Erythroblast (primary cell): ENCODE data around the gene GPC6.

Experiments used
- DNase-seq, 2 experiments: peaks; one replicate each; lab custom pipeline; 2025; lab: John Stamatoyannopoulos, UW
- GATA1 ChIP-seq: IDR thresholded peaks from 2 replicates; pipeline ENCODE4 v1.6.1; 2011; ENCODE audit warnings: low read depth, mild to moderate bottlenecking, control low read depth, low read length, moderate library complexity
- POLR2A ChIP-seq: IDR thresholded peaks from 2 replicates; pipeline ENCODE4 v1.6.1; 2011; ENCODE audit warnings: mild to moderate bottlenecking, low read length

The GPC6 gene

DNA sequence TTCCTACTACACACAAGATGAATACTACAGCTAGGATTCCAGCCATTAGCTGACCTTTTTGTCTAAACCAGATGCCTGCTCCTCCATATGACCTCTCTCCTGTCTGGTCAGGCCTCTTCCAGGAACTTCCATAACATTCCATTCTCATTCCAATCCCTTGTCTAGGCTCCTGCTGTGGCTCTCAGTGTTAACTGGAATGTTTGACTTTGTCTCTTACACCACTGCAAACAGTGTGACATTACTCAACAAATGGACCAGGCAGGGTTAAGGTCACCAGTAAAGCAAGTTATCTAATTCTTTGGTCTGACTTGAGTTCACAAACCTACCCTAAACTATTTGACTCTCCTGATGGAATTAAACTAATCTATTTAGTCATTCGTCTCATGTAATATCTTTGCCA is 2.1 kb upstream of the GPC6 start:
- DNase-seq: no peak
- TF ChIP-seq POLR2A: no peak
- TF ChIP-seq GATA1: no peak

DNA sequence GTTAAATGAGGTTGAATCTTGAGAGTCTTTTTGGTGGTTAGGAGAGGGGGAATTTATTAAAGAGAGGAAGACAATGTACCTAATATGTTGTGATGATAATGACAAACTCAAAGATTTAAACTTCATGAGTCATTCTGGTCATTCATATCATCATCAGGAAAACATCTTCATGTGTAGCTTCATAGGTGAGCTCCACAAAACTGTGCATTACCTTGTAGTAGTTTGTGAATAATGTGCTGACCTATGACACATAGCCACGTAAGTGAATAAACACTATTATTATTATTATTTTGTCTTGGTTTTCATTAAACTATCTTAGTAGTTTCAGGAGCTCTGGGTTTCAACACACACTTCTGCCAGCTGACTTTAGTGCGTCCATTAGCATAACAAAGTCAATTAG is 997 bp upstream of the GPC6 start:
- TF ChIP-seq GATA1: no peak
- TF ChIP-seq POLR2A: no peak

DNA sequence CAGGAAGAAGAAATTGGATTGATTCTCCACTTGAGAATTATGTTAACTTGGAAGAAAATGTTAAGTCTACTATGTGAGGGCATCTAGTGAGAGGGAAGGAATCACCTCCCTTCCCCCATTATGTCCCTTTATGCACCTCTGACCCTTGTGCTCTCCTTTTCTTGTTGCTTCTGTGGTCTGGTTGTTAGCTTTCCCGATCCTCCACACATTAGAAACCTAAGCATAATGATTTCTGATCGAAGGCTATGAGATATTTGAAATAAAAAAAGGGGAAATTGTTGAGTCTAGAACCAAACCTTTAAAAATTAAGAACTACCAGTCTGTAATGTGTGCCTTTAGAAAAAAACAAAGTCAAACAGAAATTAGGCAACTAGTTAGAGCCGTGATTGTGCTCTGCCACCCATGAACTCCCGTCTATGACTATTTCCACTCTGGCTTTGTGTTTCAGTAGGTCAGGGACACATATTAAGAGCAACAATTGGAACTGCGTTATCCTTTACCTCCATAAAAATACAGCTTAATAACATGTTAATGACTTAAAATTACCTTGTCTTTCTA is 463 bp upstream of the GPC6 start:
- no peak for DNase-seq
- TF ChIP-seq POLR2A: no peak

More for the DNA sequence above, 997 bp upstream of the GPC6 start:
- DNase-seq: no peak

DNA sequence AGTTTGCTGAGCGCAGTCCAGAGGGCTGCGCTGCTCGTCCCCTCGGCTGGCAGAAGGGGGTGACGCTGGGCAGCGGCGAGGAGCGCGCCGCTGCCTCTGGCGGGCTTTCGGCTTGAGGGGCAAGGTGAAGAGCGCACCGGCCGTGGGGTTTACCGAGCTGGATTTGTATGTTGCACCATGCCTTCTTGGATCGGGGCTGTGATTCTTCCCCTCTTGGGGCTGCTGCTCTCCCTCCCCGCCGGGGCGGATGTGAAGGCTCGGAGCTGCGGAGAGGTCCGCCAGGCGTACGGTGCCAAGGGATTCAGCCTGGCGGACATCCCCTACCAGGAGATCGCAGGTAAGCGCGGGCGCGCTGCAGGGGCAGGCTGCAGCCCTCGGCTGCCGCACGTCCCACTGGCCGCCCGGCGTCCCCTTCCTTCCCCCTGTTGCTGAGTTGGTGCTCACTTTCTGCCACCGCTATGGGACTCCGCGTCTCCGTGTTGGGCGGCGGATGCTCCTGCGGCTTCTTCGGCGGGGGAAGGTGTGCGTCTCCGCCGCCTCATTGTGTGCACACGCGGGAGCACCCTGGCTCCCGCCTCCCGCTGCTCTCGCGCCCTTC is 772 bp downstream of the GPC6 start:
- TF ChIP-seq POLR2A (no peak), GATA1 (no peak)
- no peak for DNase-seq

DNA sequence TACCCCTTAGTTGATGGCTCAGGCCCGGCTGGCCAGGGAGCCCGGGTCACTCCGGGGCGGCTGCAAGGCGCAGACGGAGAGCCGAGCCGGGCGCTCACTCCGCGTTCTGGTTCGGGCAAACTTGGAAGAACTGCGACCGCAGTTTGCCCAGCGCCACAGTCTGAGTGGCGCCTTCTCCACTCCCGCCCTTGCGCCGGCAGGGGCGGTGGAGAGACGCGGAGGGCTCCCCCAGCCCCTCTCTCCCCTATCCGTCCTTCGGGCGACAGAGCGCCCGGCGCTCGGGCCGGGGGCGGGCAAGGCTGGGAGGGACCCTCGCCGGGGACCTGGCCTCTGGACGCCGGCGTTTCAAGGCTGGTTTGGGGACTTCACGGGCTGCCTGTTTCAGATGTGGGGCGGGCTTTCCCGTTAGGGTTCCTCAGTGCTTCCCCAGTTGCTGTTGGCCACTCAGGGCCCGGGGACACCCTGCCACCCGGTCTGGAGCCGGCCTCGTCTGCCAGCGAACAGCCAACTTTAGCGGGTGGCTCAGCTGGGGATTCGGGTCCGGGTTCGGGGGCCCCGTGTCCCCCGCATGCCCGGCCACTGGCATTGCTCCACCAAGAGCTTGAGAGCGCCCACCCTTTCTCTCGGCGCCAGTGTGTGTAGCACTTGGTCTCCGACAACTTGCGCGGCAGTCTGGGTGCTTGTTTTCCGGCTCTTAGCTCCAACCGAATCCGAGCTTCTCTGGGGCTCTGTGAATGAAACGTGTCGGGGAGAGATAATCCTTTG is 1.5 kb downstream of the GPC6 start:
- TF ChIP-seq POLR2A (no peak), GATA1 (no peak)
- DNase-seq: peak; percentile 14 to 31

DNA sequence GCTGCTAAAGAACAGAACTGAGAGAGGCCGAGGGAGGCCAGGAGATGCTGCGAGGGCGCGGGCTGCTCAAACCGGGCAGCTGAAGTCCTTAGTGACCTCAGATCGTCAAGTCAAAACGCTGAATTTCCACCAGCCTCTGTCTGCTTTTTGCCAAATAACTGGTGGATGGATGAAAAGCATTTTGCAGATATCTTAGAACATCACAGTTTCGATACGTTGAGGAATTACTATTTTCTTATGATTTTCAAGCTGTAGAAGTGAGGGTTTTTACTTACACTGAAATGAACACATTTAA is 2.0 kb downstream of the GPC6 start:
- DNase-seq: no peak
- TF ChIP-seq GATA1: no peak
- TF ChIP-seq POLR2A: no peak

DNA sequence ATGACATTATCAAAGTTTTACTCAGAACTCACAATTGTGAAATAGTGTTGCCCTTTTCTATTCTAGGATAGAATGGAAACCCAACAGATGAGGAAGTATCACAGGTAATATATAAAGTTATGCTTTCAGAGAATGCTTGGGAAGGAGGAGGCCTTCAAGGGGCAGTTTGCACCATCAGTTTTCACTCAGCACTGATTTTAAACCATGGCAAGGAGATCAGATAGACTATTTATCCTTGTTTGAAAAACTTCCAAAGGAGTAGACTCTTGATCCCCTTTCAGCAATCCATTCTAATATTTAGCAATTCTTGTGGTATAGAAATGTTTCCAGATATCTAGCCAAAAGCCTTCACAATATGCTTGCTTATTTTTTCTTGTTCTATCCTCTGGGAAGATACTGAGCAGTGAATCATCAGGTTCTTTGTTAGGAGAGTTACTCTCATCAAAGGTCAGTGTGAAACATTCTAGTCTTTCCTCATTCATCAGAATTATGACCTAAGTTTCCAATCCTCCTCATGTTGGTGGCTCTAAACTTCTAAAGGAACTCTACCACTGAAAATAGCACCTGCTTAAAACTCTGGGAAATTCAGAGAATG is 3.8 kb downstream of the GPC6 start:
- TF ChIP-seq GATA1: no peak
- no peak for TF ChIP-seq POLR2A
- DNase-seq: no peak

DNA sequence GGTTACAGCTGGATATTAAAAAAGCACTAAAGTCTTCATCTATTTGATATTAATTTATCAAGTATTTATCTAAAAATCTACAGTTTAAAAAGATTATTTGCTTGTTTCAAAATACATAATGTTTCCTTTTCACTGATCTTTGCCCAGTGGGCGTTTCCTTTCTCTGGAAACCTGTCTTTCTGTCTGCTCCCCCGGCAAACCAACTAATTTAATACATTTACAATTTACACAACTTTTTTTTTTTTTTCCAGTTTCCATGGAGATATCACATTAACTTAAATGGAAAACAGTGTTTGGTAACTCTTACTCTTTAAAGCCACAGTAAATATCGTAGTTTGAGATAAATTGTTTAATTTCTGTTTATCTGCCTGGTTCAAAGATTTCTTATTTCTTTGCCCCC is 5.3 kb downstream of the GPC6 start:
- no peak for DNase-seq
- TF ChIP-seq POLR2A (no peak), GATA1 (no peak)

DNA sequence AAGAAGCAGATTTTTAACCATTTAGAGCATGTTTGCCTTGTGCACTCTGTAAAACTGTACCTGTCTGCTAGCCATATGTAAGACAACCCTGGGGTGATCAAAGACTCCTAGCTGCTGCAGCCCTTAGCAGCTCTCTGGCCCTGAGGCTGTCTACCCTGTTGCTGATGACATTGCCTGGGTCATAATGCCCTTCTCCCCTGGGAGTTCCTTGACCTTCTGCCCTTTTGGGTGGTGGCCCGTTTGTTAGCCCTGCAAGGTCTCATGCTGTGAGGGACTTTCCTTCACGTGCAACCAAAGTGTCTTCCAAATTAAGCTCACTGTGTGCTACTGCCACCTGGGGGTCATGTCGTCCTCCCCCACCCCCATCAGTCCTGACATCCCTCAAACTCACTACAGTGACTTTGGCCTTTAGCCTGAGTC is 7.4 kb downstream of the GPC6 start:
- TF ChIP-seq POLR2A: no peak
- TF ChIP-seq GATA1: no peak
- DNase-seq: no peak

DNA sequence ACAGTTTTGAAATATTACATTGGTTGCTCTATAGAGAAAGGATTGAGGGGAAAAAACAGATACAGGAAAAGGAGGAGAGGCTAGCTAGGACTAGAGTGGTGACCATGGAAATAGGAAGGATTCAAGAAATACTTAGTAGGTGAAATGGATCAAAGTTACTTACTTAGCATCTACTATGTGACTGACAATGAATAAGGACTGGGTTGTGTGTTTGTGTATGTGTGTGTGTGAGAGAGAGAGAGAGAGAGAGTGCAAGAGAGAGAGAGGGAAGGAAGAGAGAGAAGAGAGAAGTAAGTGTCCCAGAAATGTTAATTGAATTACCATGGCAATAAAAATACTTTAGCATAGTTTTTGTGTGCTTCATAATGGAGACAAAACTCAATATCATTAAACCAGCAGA is 7.9 kb downstream of the GPC6 start:
- TF ChIP-seq GATA1: no peak
- no peak for TF ChIP-seq POLR2A
- no peak for DNase-seq

DNA sequence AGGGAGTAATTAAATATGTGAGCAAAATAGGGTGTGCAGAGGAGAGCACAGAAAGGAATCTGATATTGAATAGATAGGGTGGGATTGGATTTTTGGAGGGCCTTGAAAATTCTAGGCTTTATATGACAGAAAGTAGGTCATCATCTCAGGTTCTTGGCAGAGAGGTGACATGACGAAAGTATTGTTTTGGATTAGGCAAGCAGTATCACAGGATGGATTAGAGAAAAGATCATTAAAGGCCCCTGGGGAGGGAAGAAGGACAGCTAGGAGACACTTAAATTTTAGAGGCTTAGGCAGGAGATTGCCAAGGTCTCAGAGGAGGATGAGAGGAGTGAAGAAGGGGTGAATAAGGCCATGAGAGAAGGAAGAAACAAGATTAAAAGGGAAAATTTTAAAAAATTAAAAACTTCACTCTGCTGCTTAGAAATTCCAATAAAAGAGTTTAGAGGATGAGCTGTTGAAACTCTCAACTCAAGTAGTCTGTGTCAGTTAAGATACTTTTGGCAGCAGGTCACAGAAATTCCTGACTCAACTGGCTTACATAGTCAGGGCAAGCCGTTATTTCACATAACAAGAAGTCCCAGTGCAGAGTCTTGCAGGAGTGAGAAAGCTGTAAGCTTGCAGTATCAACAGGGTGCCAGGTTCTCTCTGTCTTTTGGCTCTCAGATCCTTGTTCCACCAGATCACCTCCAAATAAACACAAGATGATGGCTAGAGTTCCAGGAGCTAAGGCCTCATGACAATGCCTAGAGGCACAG is 8.8 kb downstream of the GPC6 start:
- DNase-seq: no peak
- no peak for TF ChIP-seq POLR2A
- TF ChIP-seq GATA1: no peak

DNA sequence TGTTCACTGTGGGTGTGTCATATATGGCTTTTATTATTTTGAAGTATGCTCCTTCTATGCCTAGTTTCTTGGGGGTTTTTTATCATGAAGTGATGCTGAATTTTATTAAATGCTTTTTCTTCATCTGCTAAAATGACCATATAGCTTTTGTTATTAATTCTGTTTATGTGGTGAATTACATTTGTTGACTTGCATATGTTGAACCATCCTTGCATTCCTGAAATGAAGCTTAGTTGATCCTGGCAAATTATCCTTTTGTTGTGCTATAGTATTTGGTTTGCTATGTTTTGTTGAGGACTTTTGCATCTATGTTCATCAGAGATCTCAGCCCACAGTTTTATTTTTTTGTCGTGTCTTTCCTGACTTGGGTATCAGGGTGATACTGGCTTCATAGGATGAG is 12.1 kb downstream of the GPC6 start:
- no peak for DNase-seq
- TF ChIP-seq GATA1 (no peak), POLR2A (no peak)

DNA sequence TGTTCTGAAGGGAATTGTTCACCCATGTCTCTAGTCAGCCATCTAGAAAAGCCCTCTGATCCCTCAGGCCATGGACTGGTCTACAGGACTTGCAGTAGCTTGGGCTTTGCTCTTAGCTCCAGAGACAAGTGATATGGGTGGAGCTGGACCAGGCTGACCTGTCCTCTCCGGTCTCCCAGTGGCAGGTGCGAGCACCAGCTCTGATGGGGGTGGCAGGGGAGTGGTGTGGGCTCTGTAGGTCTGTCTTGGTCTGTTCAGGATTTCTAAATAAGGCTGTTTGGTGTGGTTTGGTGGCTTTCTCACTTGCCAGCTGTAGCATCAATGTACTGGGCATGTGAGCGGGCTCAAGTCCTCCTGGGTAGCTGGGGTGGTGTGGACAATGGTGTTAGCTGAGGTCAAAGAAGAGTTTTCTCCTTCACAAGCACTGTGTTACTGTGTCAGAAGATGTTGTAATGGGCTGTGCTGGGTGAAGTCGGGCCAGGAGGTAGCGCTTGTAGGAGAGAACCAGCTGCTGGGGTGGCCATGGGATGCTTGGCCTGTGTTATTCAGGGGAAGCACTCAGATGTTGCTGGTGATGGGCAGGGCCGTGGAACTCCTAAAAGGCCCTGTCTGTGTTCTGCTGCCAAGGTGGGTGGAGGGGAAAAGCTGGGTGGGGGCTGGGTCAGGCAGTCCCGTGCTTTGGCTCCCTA is 16.9 kb downstream of the GPC6 start:
- no peak for TF ChIP-seq GATA1
- no peak for TF ChIP-seq POLR2A
- no peak for DNase-seq
